Measurements from ENCODE around the gene YIPF5.

The YIPF5 gene

DNA sequence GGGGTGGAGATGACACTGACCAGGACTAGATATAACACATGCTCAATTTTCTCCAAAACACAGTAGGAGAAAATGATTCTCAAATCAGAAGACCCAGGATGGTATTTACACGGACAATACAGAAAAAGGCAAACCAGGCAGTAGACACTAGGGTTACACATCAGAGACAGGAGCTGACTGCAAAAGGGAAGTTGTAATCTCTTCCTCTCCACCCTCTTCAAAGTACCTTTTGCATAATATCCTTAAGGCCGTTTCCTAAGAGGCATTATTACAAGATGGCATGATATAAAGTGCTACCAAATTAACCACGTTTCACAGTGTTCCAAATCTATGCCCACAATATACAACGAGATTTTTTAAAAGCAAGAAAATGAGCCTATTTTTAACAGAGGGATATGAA lies 39.2 kb downstream of the YIPF5 start:
- TF ChIP-seq CTCF (conservative IDR thresholded peaks at IDR 0.05; ENCODE audit: low read depth, low read length) = no peak
- H3K4me3 ChIP-seq (ENCODE audit: low read depth, low read length) = no peak overlapping the region
- no peak for DNase-seq (ENCODE audit: low read depth)

DNA sequence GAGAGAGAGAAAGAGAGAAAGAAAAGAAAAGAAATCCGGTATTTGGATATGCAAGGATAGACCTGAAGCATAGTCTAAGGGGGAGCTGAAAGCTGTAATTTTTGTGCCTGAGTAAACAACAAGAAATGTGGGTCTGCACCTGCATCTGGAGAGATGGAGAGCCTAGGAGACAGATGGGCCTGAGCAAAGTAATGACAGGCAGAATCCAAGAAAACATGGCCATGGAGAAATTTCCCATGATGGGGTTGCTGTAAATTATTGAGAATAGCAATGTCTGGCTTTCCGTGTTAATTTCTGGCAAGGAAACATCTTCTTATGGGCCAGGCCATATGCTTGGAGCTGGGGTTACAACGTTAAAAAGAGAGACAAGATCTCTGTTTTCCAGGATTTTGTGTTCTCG lies 40.2 kb downstream of the YIPF5 start:
- DNase-seq (ENCODE audit: low read depth) = no peak
- no peak for TF ChIP-seq CTCF (conservative IDR thresholded peaks at IDR 0.05; ENCODE audit: low read depth, low read length)
- H3K4me3 ChIP-seq (ENCODE audit: low read depth, low read length) = no peak overlapping the region

DNA sequence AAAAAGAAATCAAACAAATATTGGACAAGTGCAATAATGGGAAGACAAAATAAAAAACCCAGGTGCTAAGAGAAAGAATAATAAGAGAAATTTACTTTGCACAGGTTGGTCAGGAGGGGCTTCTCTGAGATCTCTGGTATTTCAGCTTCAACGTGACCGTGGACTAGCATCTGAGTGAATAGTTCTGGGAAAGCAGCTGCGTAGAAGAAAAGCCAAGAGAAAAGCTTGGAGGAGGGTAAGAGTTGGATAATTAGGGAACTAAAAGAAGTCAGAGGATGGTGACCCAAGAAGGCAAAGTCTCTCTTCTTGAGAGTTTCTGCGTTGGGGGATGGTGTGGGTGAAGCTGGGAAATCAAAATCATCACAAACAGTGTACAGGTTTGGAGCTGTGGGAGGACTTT lies 41.6 kb downstream of the YIPF5 start:
- no peak for DNase-seq (ENCODE audit: low read depth)
- no peak for TF ChIP-seq CTCF (conservative IDR thresholded peaks at IDR 0.05; ENCODE audit: low read depth, low read length)
- H3K4me3 ChIP-seq (ENCODE audit: low read depth, low read length) = no peak overlapping the region

GRCh38 chr5:144126707-144127106 lies 43.8 kb downstream of the YIPF5 start:
- no peak overlapping the region for H3K4me3 ChIP-seq (ENCODE audit: low read depth, low read length)
- TF ChIP-seq CTCF (conservative IDR thresholded peaks at IDR 0.05; ENCODE audit: low read depth, low read length) = no peak
- DNase-seq (ENCODE audit: low read depth) = no peak

- no peak overlapping the region for H3K4me3 ChIP-seq (ENCODE audit: low read depth, low read length)
- peak; percentile 56 for DNase-seq (ENCODE audit: low read depth)
- TF ChIP-seq CTCF (conservative IDR thresholded peaks at IDR 0.05; ENCODE audit: low read depth, low read length) = no peak
These were observed 45.2 kb downstream of the YIPF5 start for GRCh38 chr5:144125163-144125726.

GRCh38 chr5:144122641-144123040 lies 47.8 kb downstream of the YIPF5 start:
- no peak overlapping the region for H3K4me3 ChIP-seq (ENCODE audit: low read depth, low read length)
- DNase-seq (ENCODE audit: low read depth) = no peak
- TF ChIP-seq CTCF (conservative IDR thresholded peaks at IDR 0.05; ENCODE audit: low read depth, low read length) = no peak

- TF ChIP-seq CTCF (conservative IDR thresholded peaks at IDR 0.05; ENCODE audit: low read depth, low read length) = no peak
- DNase-seq (ENCODE audit: low read depth) = no peak
- no peak overlapping the region for H3K4me3 ChIP-seq (ENCODE audit: low read depth, low read length)
These were observed 48.4 kb downstream of the YIPF5 start for GRCh38 chr5:144122081-144122480.
